NCI-H1092 (cell line): ENCODE data around the gene ZBTB6.
"Not testable (repeated sequence)": the region's sequence is repeated elsewhere in the genome, so short reads cannot be mapped to it uniquely, and the experiment has no call there.

ENCODE experiments used
- DNase-seq: peaks from one replicate; lab custom pipeline; 2025; lab: John Stamatoyannopoulos, UW

The ZBTB6 gene

DNA sequence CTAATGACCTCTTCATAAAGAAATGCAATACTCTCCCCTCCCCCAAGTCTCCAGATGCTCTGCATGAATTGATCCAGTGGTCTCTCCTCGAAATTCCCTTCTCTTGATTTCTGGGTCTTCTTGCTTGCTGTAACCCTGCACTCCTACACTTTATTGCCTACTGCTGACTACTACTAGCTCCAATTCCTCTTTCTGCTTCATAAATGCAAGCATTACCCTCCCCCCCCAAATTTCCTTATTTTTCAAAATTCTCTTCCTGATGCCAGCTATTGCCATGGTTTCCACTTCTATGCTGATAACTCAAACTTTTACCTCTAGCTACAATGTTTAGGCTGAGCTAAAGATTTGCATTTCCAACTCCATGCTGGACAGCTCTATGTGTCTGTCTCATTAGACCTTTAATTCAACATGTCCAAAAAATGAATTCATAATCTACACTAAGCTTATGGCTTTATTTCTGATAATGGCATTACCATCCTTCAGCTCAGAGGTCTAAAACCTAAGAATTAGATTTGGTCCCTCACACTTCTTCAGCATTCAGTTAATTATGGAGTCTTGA lies 16.8 kb upstream of the ZBTB6 start:
- no peak for DNase-seq

DNA sequence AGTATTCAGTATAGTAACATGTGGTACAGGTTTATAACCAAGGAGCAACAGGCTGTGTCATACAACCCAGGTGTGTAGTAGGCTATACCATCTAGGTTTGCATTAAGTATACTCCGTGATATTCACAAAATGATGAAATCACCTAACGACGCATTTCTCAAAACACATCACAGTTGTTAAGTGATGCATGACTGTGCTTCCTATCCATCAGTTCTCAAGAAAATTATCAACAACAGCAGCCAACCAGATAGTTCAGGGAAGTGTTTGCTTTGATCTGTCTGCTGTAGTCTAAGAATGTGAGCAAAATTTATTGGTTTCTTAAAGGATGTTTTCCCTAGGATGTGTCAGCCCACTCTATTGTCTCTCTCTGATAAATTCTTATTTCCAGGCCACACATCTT lies 10.8 kb upstream of the ZBTB6 start:
- no peak for DNase-seq

DNA sequence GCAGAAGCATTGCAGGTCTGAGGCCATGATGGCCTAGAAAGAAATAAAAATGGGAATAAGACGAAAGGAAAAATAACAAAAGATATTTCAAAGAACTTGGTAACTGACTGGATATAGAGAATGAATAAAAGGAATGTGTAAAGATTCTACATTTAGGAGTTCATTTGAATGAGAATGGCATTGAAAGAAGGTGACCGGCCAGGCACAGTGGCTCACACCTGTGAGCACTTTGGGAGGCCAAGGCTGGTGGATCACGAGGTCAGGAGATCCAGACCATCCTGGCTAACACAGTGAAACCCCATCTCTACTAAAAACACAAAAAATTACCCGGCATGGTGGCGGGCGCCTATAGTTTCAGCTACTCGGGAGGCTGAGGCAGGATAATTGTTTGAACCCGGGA lies 9.6 kb upstream of the ZBTB6 start:
- DNase-seq = no peak

DNA sequence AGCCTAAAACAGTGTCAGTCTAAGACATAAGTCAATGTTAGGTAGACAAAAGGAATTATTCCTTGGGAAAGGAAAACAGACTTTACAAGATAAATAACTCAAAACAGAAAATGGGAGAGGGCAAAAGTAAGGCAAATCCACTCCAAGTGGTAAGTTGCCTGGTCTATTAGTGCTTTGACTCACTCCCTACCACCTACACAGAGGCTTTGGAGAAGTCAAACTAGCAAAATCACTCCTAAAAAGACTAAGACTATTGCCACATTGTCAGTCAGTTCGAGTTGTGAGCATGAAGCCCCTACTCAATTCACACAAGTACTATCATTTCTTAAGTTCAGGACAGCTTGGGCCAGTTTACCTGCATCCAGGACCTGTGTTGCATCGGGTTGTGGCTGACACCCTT lies 5.2 kb upstream of the ZBTB6 start:
- no peak for DNase-seq

DNA sequence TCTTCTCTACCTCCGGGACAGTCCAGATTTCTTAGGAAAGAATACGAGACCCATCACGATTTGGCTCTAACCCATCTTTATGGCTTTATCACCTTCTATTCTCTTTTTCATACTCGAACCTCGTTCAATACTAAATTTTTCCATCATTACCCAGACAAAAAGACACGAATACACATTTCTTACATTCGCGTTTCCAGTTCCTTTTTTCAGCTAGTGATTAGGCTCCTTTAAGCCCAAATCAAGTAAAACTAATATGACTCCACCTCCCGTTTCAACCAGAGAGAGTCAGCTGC lies 506 bp downstream of the ZBTB6 start:
- no peak for DNase-seq

DNA sequence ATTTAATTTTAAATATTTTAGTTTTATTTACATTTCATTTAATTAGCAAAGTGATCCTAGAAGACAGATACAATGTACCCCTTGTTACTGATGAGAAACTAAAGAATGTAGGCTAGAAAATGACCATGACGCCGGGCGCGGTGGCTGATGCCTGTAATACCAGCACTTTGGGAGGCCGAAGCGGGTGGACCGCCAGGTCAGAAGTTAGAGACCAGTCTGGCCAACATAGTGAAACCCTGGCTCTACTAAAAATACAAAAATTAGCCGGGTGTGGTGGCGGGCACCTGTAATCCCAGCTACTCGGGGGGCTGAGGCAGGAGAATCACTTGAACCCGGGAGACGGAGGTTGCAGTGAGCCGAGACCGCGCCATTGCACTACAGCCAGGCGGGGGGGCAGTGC lies 7.0 kb downstream of the ZBTB6 start:
- not testable (repeated sequence) for DNase-seq

DNA sequence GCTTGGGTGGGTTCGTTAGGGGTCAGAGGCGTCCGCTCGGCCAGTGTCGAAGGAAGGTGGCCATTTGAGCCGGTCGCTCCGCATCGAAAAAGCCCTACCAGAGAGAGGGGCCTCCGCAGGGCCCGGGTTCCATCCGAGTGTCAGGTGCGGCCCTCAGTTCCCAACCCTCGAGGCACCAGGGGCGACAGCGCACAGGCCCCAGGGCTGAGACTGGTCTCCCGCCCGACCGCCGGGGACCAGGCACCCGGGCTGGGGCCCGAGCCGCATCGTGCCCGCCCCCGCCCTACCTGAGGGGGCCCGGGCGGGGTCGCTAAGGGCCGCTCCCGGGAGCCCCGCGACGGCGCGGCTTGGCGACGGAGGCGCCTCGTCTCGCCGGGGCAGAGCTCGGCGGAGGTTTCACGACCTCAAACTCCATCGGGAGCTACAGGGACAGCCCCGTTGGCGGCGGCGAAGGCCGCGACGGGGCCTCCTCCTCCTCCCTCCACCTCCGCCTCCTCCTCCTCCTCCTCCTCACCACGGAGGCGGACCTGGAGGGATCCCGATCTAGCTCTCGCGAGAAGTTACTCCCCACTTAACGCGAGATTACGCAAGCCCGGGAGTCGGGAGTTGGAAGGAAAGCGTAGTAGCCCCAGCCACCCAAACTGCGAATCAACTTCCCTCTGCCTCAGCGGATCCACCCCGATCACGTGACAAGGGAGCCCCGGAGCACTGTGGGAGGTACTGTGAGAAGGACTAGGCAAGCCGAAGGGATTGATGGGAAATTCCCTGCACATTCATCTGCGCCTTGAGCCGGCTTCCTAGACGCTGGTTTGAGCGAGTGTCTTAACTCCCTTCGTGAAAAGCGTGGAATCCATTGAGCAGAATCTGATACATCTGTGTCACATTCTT lies 8.1 kb downstream of the ZBTB6 start, which contains the start of gene RC3H2:
Gene RC3H2, minus strand, starts transcription at position 537 of the 888 bp plus-strand sequence. CDS start 7,850 bp downstream, outside the sequence.
- DNase-seq = peak; percentile 99

DNA sequence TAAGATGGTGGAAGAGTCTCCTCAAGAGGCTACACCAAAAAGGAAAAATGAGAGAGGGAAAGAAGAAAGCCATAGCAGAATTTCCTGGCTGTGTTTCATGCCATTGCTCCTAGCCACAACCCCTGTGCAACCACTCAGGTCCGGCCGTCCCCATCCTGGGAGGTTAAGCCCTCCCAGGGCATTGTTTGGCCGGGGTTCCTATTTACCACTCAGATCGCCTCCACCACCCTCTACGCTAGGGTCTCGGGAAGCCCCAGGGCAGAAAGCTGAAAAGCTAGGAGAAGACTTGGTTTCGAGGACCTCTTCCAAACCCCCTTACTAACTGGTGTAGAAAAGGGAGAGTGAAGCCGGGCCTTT lies 8.7 kb downstream of the ZBTB6 start:
- DNase-seq = no peak

DNA sequence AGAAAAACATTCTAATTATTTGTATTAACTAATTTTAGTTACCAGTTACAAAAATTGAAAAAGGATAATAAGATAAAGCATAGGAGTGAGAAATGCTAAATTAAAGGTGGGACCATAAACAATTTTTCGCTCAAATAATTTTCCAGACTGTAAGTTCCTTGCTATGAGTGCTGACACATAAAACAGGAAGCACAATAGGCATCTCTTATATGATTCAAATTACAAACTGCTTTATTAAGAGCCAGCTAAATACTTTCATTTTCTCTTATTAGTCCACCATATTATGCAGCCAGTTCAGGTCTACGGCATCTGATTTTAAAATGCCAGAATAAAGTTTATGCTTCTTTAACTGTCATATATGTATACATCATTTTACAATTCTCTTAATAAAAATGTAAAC lies 12.3 kb downstream of the ZBTB6 start:
- DNase-seq = no peak

DNA sequence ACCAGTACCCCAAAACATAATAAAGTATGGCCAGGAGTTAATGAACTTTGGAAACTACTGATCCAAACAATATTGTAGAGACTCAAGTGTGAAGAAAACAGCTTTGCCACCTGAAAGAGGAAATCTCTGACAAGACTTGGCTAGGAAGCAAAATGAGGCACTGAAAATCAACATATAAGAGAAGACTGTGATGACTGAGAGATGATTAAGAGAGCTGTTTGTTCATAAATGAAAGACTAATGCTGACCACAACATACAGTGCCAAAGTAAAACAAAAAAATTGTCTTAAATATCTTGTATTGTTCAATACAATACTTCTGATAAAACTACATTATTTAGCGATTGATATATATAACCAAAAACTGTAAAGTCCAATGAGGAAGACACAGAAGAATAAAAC lies 15.2 kb downstream of the ZBTB6 start:
- no peak for DNase-seq

DNA sequence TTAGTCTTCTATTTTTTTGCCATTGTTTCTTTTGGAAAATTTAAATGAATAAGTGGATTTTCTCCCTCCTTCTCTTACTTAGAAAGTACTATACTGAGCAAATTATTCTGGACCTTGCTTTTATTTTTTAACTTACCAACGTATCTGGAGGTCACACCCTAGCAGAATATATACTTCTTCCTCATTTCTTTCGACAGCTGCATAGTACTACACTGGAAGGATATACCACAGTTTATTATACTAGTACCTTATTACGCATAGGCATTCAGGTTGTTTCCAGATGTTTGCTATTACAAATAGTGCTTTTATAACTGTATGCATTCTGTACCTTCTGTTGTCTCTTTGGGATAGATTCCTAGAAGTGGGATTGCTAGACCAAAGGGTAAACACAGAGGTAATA lies 24.6 kb downstream of the ZBTB6 start:
- no peak for DNase-seq

DNA sequence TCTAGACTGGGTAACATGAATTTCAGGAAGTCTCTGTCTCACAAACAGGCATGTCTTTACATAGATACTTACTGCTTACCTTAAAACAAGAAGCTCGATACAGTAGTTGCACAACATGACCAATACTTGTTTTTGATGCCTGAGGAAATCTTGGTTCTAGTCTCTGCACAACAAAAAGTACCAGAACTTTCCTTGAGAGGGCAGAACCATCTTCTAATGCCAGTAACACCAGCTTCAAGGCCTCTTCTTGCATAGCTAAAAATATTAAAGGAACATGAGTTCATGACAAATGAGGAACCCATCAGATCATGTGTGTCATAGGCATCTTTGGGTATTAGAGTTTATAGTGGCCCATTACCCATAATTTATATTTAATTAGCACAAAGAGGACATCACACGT lies 30.0 kb downstream of the ZBTB6 start:
- DNase-seq = no peak

DNA sequence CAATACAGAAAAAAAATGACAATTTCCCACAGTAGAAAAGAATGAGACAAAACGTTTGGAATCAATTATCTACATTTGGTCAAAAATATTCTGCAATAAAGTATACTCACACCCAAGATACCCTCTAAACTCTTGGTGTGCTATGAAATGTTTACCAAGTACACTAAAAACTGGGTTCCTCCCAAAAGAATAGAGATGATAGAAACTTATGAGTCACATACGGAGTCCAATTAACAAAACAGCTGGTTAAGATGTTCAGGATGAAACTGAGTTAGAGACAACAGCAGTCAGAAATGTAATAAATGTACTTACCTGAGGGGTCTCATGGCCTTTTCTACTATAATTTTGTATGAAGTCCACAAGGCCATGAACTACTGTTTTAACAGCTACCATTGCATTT lies 33.7 kb downstream of the ZBTB6 start:
- no peak for DNase-seq

DNA sequence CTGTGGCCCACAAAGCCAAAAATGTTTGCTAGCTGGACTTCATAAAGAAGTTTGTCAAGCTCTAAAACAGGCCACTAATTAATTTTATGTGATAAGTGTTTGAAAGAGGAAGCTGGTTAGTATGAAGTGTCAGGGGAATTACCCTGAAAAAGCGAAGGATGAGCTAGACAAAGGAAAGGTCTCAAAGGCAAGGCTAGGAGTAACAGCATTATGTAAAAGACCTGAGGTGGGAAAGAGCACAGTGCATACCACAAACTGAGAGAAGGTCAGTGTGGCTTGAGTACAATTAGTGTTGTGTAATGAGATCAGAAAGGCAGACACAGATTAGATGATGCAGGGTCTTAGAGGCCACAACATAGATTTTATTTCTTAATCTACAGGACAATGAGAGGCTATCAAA lies 37.6 kb downstream of the ZBTB6 start:
- DNase-seq = no peak

DNA sequence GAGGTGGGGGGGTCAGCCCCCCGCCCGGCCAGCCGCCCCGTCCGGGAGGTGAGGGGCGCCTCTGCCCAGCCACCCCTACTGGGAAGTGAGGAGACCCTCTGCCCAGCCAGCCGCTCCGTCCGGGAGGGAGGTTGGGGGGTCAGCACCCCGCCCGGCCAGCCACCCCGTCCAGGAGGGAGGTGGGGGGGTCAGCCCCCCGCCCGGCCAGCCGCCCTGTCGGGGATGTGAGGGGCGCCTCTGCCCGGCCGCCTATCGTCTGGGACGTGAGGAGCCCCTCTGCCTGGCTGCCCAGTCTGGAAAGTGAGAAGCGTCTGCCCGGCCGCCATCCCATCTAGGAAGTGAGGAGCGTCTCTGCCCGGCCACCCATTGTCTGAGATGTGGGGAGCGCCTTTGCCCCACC lies 45.8 kb downstream of the ZBTB6 start:
- not testable (repeated sequence) for DNase-seq

DNA sequence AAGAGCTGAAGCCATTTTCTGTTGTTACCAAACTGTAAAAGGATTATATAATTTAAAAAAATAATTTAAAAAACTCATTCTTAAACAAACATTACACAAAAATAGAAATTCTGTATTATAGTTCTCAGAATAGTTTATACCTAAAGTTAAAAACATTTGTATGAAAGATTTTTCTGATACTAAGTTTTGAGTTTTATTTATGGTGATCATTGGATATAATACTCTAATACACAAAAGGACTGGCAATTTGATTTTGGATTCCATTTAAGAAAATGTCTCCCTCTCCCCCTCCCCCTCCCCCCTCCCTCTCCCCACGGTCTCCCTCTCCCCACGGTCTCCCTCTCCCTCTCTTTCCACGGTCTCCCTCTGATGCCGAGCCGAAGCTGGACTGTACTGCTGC lies 47.0 kb downstream of the ZBTB6 start:
- DNase-seq = no peak

DNA sequence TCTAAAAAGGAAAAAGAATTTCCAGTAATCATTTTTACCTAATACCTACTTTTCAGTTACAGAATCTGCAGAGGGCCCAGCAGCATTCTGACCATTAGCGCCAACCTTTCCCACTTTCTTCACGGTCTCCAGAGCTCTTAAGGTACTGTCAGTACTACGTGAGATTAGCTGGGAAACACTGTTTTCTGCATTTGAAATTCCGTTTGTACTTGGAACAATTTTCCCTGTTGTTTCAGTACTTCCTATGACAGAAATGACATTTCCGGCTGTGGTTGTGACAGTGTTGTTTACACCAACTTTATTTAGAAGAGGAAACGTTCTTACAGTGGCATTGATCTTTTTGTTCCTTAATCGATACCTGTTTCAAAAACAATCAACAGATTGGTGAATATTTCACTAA lies 47.8 kb downstream of the ZBTB6 start:
- DNase-seq = no peak

DNA sequence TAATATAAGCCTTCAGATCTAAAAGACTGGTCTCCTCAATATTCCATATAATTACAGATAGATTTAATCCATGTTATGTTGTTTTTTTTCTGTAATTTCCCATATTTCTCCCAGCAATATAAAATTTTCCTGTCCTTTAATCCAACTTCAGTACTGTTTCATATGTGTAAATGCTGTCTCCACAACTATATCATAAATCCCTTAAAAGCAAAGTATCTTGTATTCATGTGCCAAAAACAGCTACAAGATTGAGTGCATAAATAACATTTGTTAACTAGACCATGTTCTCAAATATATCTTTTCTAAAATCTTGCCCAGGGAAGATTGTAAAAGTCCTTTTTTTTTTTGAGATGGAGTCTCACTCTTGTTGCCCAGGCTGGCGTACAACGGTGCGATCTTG lies 49.7 kb downstream of the ZBTB6 start:
- DNase-seq = no peak

DNA sequence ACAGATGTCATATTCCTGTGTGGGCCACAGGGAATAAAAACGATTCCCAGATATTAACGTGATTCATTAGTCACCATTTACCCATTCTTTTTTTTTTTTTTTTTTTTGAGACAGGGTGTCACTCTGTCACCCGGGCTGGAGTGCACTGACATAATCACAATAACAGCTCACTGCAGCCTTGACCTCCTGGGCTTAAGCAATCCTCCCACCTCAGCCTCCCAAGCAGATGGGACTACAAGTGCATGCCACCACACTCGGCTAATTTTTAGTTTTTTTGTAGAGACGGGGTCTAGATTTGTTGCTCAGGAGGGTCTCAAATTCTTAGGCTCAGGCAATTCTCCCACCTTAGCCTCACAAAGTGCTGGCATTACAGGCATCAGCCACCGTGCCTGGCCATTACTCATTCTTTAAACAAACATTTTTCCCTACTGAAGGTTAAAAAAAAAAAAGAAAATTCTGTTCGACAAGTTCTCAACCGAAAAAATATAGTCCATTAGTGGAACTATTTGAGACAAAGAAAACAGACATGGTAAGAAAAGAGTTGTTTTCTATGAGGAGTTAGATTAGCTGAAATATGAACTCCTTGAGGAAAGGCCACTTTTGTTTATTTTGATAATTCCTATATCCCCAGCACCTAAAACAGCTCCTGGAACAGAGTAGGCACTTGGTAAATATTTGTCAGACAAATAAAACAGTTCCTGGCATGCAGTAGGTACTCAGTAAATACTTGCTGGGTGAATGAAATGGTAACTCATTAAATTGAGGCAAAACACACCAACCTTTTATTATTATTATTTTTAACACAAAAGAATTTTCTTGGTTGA lies 52.6 kb downstream of the ZBTB6 start:
- DNase-seq = no peak
